ENCODE results near the gene MOB4. TPM values are rescaled to one million over a fixed set of nuclear protein-coding genes. Genes with fewer than 3 reads are reported as not detected.
"Not testable (repeated sequence)": the region's sequence is repeated elsewhere in the genome, so short reads cannot be mapped to it uniquely, and the experiment has no call there.

The MOB4 gene
- total RNA-seq, 2 experiments from 2014 or later: 23.0 to 34.6 TPM

DNA sequence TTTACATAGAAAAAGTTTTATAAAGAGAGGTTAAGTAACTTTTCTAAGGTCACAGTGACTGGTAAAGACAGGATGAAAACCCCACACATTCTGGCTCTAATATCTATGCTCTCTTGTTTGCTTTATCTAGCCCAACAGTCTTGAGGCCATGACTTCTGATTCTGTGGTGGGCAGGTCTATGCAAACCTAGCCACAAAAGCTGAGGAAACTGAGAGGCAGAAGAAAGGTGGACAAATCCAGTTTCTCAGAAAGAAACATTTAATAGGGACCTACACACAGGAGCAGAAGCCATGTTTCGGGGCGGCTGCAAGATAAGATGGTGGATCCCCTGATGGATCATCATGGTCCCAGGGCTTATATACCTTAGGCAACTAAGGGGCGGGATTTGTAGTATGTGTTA is 38.1 kb upstream of the MOB4 start:
- Histone ChIP-seq H3K9me3 (ENCODE audit: low read length) (no peaks in the 10 kb centered on the region), H2AFZ (ENCODE audit: low read length) (no peak overlapping the region), H3K4me2 (ENCODE audit: low read length) (no peak overlapping the region), H3K9me2 (ENCODE audit: insufficient read depth, low read length) (no peaks in the 10 kb centered on the region), H3K4me3 (ENCODE audit: low read depth, low read length, poor library complexity, severe bottlenecking) (no peak overlapping the region), H3K27ac (ENCODE audit: low read depth, low read length, poor library complexity, severe bottlenecking) (no peak overlapping the region), H4K20me1 (ENCODE audit: insufficient read depth, low read length) (no peaks in the 10 kb centered on the region), H3K36me3 (ENCODE audit: insufficient read depth, low read length) (peaks cover 56% of the 10 kb centered on the region), H3K4me1 (ENCODE audit: insufficient read depth, low read length, poor library complexity, severe bottlenecking) (no peaks in the 10 kb centered on the region), H3K79me2 (ENCODE audit: insufficient read depth, low read depth, low read length) (no peaks in the 10 kb centered on the region)
- TSS peak; percentile 15 for BruUV-seq (replicated peaks)
- ChIA-PET CTCF (ENCODE audit: unreplicated experiment) (no interaction called here), POLR2A (interaction anchor here (0.6 to 1.1 kb wide), 2 partner anchors 48 to 112 kb away, joined by 3 read pairs; no protein-coding TSS in a partner anchor)
- DNase-seq (ENCODE audit: low spot score): no peak
- intact Hi-C loops (cut with micrococcal nuclease; ENCODE audit: unreplicated experiment): no loop called here
- no peak for TF ChIP-seq EZH2phosphoT487 (IDR thresholded peaks at IDR 0.05; ENCODE audit: borderline replicate concordance, low read depth, low read length)
- TF ChIP-seq, protein P1, sequence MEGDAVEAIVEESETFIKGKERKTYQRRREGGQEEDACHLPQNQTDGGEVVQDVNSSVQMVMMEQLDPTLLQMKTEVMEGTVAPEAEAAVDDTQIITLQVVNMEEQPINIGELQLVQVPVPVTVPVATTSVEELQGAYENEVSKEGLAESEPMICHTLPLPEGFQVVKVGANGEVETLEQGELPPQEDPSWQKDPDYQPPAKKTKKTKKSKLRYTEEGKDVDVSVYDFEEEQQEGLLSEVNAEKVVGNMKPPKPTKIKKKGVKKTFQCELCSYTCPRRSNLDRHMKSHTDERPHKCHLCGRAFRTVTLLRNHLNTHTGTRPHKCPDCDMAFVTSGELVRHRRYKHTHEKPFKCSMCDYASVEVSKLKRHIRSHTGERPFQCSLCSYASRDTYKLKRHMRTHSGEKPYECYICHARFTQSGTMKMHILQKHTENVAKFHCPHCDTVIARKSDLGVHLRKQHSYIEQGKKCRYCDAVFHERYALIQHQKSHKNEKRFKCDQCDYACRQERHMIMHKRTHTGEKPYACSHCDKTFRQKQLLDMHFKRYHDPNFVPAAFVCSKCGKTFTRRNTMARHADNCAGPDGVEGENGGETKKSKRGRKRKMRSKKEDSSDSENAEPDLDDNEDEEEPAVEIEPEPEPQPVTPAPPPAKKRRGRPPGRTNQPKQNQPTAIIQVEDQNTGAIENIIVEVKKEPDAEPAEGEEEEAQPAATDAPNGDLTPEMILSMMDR (conservative IDR thresholded peaks at IDR 0.05; ENCODE audit: low read length): no peak

DNA sequence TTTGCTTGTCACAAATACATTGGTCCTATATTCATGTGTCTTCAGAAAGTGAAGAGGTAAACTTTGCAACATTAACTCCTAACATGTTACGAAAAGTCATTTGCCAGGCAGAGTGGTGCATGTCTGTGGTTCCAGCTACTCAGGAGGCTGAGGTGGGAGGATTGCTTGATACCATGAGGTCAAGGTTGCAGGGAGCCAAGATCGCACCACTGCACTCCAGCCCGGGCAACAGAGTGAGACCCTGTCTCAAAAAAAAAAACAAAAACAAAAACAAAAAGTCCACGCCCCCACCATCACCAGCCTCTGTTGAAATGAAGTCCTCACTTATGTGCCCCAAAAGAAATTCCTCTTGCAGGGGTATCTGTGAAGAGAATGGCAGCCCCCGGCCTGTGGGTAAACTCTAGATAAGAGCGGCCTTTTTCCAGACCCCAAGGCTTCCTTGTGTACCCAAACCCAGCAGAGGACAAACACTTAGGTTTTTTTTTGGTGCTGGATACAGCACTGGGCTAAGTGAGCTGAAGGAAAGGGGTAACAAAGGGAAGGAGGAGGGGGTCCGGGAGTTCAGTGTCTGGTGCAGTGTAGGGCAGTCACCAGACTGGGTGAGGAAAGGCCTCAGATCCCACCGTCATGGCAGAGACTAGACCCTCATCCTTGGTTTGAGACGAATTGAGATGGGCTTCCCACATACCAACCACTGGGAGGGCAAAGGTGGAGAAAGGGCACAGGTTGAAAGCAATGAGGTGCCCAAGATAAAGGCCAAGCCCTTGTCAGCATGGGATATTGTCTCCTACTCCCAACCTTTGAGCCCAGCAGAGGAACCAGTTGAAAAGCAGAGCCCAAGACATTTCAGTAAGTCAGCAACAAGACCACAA is 35.5 kb upstream of the MOB4 start:
- H2AFZ ChIP-seq (ENCODE audit: low read length): no peak overlapping the region
- no peak overlapping the region for H3K4me2 ChIP-seq (ENCODE audit: low read length)
- intact Hi-C loops (cut with micrococcal nuclease; ENCODE audit: unreplicated experiment): no loop called here
- ChIA-PET POLR2A (interaction anchor here (0.9 to 1.2 kb wide), 3 partner anchors 8 to 22 kb away, joined by 3 to 6 read pairs (median 3); no protein-coding TSS in a partner anchor), CTCF (ENCODE audit: unreplicated experiment) (no interaction called here)
- H3K9me2 ChIP-seq (ENCODE audit: insufficient read depth, low read length): no peaks in the 10 kb centered on the region
- TF ChIP-seq EZH2phosphoT487 (IDR thresholded peaks at IDR 0.05; ENCODE audit: borderline replicate concordance, low read depth, low read length): no peak
- TF ChIP-seq, protein P1 (conservative IDR thresholded peaks at IDR 0.05; ENCODE audit: low read length): no peak
- peaks cover 58% of the 10 kb centered on the region for H3K36me3 ChIP-seq (ENCODE audit: insufficient read depth, low read length)
- no peaks in the 10 kb centered on the region for H3K4me1 ChIP-seq (ENCODE audit: insufficient read depth, low read length, poor library complexity, severe bottlenecking)
- H4K20me1 ChIP-seq (ENCODE audit: insufficient read depth, low read length): no peaks in the 10 kb centered on the region
- BruUV-seq (replicated peaks): no TSS peak
- no peak for DNase-seq (ENCODE audit: low spot score)
- H3K79me2 ChIP-seq (ENCODE audit: insufficient read depth, low read depth, low read length): no peaks in the 10 kb centered on the region
- peaks cover 20% of the 10 kb centered on the region; the same call in 1 of the 2 replicates for H3K9me3 ChIP-seq (ENCODE audit: low read length)
- no peak overlapping the region for H3K27ac ChIP-seq (ENCODE audit: low read depth, low read length, poor library complexity, severe bottlenecking)
- H3K4me3 ChIP-seq (ENCODE audit: low read depth, low read length, poor library complexity, severe bottlenecking): no peak overlapping the region

DNA sequence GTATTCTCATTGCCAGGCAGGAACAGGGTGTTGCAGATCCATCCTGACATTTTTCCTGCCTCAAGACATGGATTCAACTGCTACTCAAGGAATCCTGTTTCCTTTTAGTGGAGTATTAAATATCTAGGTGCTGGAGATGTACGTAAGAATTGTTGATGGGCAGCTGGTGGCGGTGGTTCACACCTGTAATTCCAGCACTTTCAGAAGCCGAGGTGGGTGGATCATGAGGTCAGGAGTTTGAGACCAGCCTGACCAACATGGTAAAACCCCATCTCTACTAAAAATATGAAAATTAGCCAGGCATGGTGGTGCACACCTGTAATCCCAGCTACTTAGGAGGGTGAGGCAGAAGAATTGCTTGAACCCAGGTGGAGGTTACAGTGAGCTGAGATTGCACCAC is 31.6 kb upstream of the MOB4 start:
- H3K4me2 ChIP-seq (ENCODE audit: low read length); H3K79me2 ChIP-seq (ENCODE audit: insufficient read depth, low read depth, low read length); BruUV-seq (replicated peaks); H2AFZ ChIP-seq (ENCODE audit: low read length); H3K9me2 ChIP-seq (ENCODE audit: insufficient read depth, low read length); H3K4me1 ChIP-seq (ENCODE audit: insufficient read depth, low read length, poor library complexity, severe bottlenecking); CTCF ChIA-PET (ENCODE audit: unreplicated experiment); H4K20me1 ChIP-seq (ENCODE audit: insufficient read depth, low read length); H3K27ac ChIP-seq (ENCODE audit: low read depth, low read length, poor library complexity, severe bottlenecking); DNase-seq (ENCODE audit: low spot score); H3K4me3 ChIP-seq (ENCODE audit: low read depth, low read length, poor library complexity, severe bottlenecking); intact Hi-C loops (cut with micrococcal nuclease; ENCODE audit: unreplicated experiment): not testable (repeated sequence)
- POLR2A ChIA-PET: interaction anchor here (0.6 to 0.7 kb wide), 3 partner anchors 15 to 1710 kb away, joined by 3 to 7 read pairs (median 4); no protein-coding TSS in a partner anchor
- Histone ChIP-seq H3K9me3 (ENCODE audit: low read length) (peaks cover 24% of the 10 kb centered on the region; the same call in 1 of the 2 replicates), H3K36me3 (ENCODE audit: insufficient read depth, low read length) (peaks cover 68% of the 10 kb centered on the region)

Measured in OCI-LY7 (cell line).